ENCODE measurements around the gene CREG1.

The CREG1 gene

DNA sequence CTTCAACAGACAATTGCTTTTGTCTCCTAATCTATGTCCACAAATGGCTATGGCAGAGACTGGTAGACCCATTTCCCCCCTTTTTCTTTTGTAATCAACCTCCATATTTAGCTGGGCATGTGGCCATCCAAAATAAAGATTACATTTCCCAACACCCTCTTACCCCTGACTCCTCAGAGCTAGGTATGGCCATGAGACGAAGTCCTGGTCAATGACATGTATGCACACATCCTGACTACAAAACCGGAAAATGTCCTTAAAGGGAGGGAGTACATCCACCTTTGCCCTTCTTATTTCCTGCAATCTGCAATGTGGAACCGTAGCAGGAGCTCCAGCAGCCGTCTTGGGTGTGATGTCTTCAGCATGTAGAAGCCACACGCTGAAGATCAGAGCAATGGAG lies 40.3 kb upstream of the CREG1 start:
- ChIA-PET CTCF (interaction anchor here (1.7 to 3.1 kb wide), 2 partner anchors 9 to 94 kb away, joined by 4 to 16 read pairs; no protein-coding TSS in a partner anchor), POLR2A (no interaction called here)
- no peak for DNase-seq (ENCODE audit: extremely low spot score)
- TF ChIP-seq CTCF (IDR thresholded peaks at IDR 0.05; ENCODE audit: control extremely low read depth, extremely low read depth, low read depth, missing control alignments) = no peak

DNA sequence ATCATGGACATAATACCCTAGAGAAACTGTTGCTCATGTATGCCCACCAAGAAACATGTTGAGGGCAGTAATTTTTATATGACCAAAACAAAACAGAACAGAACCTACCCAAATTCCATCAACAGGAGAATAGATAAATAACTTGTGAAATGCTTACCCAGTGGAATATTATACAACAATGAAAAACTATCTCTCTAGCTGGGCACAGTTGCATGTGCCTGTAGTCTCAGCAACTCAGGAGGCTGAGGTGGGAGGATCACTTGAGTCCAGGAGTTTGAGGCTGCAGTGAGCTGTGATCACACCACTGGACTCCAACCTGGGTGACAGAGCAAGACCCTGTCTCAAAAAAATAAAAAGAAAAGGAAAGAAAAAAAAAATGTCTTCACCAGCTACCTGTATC lies 38.9 kb upstream of the CREG1 start:
- ChIA-PET POLR2A (no interaction called here), CTCF (interaction anchor here (1.2 kb wide), 1 partner anchor 45 kb away, joined by 3 read pairs; no protein-coding TSS in a partner anchor)
- TF ChIP-seq CTCF (IDR thresholded peaks at IDR 0.05; ENCODE audit: control extremely low read depth, extremely low read depth, low read depth, missing control alignments) = no peak
- no peak for DNase-seq (ENCODE audit: extremely low spot score)

GRCh38 chr1:167588361-167588760 lies 34.8 kb upstream of the CREG1 start:
- ChIA-PET CTCF (interaction anchor here (1.0 to 1.9 kb wide), 4 partner anchors 13 to 99 kb away, joined by 3 to 10 read pairs (median 4); no protein-coding TSS in a partner anchor), POLR2A (no interaction called here)
- TF ChIP-seq CTCF (IDR thresholded peaks at IDR 0.05; ENCODE audit: control extremely low read depth, extremely low read depth, low read depth, missing control alignments) = no peak
- no peak for DNase-seq (ENCODE audit: extremely low spot score)

GRCh38 chr1:167587872-167588271 lies 34.3 kb upstream of the CREG1 start:
- ChIA-PET POLR2A (no interaction called here), CTCF (interaction anchor here (1.0 to 1.9 kb wide), 3 partner anchors 13 to 32 kb away, joined by 3 to 6 read pairs (median 3); no protein-coding TSS in a partner anchor)
- DNase-seq (ENCODE audit: extremely low spot score) = no peak
- TF ChIP-seq CTCF (IDR thresholded peaks at IDR 0.05; ENCODE audit: control extremely low read depth, extremely low read depth, low read depth, missing control alignments) = no peak

DNA sequence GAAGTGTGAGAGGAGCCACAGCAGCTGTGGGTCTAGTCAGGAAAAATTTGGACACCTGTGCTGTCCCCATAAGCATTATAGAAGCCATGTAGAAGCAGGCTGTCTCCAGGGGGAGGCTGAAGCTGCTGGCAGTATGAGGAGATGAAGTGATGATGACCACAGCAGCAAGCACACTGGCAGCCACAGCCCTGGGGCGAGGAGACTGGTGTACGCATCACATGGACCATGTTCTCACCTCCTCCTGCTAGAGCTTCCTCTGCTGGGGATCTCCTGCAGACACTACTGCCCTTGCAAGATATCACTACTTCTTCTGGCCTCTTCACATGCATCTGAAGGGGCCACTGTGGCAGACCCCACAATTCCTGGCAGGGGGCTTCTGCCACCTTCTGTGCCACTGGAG lies 33.8 kb upstream of the CREG1 start:
- TF ChIP-seq CTCF (IDR thresholded peaks at IDR 0.05; ENCODE audit: control extremely low read depth, extremely low read depth, low read depth, missing control alignments) = no peak
- ChIA-PET CTCF (interaction anchor here (1.2 to 1.9 kb wide), 2 partner anchors 32 to 101 kb away, joined by 4 read pairs; no protein-coding TSS in a partner anchor), POLR2A (no interaction called here)
- DNase-seq (ENCODE audit: extremely low spot score) = no peak

DNA sequence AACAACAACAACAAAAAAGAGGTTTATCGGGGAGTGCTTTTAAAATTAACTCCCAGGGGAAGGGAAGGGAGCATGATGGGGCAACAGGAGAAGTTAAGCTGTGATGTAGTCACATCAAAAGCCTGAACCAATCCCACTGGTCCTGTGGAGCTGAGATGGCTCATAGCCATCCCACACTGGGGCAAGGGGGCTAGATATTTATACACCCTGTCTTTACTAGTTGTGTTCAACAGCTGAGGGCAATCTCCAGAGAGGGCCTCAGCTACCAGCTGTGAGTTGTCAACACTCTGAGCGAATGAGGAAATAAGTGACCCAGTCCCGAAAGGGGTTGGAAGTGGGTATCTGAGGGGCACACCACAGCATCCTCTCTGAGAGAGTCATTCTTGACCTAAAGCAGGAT lies 31.0 kb upstream of the CREG1 start:
- ChIA-PET CTCF (interaction anchor here (0.7 to 1.6 kb wide), 3 partner anchors 10 to 29 kb away, joined by 3 to 5 read pairs (median 4); no protein-coding TSS in a partner anchor), POLR2A (no interaction called here)
- no peak for DNase-seq (ENCODE audit: extremely low spot score)
- no peak for TF ChIP-seq CTCF (IDR thresholded peaks at IDR 0.05; ENCODE audit: control extremely low read depth, extremely low read depth, low read depth, missing control alignments)

All from GM10248 (cell line).